ENCODE measurements around the gene SMARCC1. TPM values are rescaled to one million over a fixed set of nuclear protein-coding genes. Genes with fewer than 3 reads are reported as not detected.

Gene SMARCC1
- total RNA-seq, 1 experiment from 2014 or later = 130 TPM

DNA sequence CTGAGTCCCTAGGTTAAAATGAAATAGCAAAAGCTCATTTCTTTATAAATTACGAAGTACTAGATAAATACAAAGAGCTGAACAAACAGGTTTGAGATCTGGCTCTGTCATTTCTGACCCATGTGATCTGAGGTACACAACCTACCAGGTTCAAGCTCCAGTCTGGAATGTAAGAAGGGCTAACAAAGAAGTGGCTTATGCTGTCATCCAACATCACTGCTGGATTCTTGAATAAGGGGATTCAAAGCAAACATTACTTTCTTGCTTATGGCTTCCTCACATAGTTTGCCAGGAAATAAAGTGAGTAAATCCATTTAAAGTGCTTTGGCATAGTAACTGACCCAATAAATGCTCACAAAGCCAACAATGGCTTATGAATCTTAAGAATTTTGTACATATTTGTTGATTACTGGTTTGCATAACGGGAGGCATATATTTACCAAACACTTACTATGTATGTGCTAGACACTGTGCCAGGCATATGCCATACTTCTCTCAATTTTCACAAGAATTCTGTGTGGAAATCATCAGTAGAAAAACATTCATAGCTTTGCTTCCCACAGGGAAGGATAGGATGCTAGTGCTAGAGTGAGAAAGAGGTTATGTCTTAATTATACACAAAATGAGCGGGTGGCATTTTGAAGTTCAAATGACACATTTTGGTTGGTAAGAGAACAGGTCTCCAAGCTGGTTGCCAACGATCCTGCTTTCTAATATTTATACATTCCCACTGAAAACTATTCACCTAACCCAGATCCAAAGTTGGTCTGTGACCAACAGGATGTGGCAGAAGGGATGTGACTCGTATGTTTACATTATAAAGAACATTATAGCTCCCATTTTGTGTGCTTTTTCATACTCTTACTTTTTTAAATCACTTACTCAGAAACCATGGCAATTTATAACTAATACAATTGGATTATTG lies 164.3 kb downstream of the SMARCC1 start:
- Histone ChIP-seq H4K20me1 (ENCODE audit: insufficient read depth) (peaks cover under 1% of the 10 kb centered on the region; the same call in 1 of the 2 replicates), H3K4me2 (no peak overlapping the region), H3K9me2 (ENCODE audit: insufficient read depth) (no peaks in the 10 kb centered on the region), H3F3A (ENCODE audit: insufficient read depth, low read depth) (0 out of 2 replicates have a peak, but pooled peaks cover 3% of the 10 kb centered on the region), H3K9me3 (ENCODE audit: insufficient read depth, low read depth) (no peaks in the 10 kb centered on the region), H3K36me3 (ENCODE audit: low read depth) (peaks cover 11% of the 10 kb centered on the region; the same call in 1 of the 2 replicates), H2AFZ (no peak overlapping the region), H3K27ac (no peak overlapping the region), H3K4me3 (no peak overlapping the region), H3K79me2 (ENCODE audit: low read depth) (no peaks in the 10 kb centered on the region), H3K27me3 (ENCODE audit: insufficient read depth, low read depth) (no peaks in the 10 kb centered on the region), H3K4me1 (replicated peaks; ENCODE audit: insufficient read depth) (no peaks in the 10 kb centered on the region)
- intact Hi-C loops (cut with micrococcal nuclease; ENCODE audit: unreplicated experiment) = no loop called here
- POLR2A ChIA-PET (ENCODE audit: unreplicated experiment) = no interaction called here
- no TSS peak for BruUV-seq (replicated peaks)
- CTCF ChIA-PET = interaction anchor here (0.6 kb wide), 1 partner anchor 111 kb away, joined by 3 read pairs; no protein-coding TSS in a partner anchor
- TF ChIP-seq EZH2 (IDR thresholded peaks at IDR 0.05; ENCODE audit: low read depth) = no peak
- TF ChIP-seq, protein P1, sequence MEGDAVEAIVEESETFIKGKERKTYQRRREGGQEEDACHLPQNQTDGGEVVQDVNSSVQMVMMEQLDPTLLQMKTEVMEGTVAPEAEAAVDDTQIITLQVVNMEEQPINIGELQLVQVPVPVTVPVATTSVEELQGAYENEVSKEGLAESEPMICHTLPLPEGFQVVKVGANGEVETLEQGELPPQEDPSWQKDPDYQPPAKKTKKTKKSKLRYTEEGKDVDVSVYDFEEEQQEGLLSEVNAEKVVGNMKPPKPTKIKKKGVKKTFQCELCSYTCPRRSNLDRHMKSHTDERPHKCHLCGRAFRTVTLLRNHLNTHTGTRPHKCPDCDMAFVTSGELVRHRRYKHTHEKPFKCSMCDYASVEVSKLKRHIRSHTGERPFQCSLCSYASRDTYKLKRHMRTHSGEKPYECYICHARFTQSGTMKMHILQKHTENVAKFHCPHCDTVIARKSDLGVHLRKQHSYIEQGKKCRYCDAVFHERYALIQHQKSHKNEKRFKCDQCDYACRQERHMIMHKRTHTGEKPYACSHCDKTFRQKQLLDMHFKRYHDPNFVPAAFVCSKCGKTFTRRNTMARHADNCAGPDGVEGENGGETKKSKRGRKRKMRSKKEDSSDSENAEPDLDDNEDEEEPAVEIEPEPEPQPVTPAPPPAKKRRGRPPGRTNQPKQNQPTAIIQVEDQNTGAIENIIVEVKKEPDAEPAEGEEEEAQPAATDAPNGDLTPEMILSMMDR (conservative IDR thresholded peaks at IDR 0.05) = no peak
- no peak for DNase-seq

DNA sequence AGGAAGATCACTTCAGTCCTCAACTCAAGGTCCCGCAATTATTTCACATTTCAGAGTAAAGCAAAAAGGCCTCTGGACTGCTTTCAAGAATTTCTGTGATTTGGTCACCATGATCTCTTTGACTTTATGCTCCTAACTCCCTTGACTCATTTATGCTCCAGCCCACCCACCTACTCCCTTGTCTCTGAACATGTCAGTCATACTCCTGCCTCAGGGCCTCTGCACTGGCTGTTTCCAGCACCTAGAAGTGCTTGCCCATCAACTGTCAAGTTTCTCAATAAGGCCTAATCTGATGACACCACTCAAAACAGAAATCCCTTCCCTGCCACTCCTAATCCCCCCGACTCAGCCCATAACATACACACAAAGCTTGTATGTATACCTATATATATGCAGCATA lies 166.9 kb downstream of the SMARCC1 start:
- Histone ChIP-seq H2AFZ (no peak overlapping the region), H3K4me2 (no peak overlapping the region), H3K36me3 (ENCODE audit: low read depth) (peaks cover 20% of the 10 kb centered on the region; the same call in 1 of the 2 replicates), H3K4me1 (replicated peaks; ENCODE audit: insufficient read depth) (no peaks in the 10 kb centered on the region), H3K9me2 (ENCODE audit: insufficient read depth) (no peaks in the 10 kb centered on the region), H3K27me3 (ENCODE audit: insufficient read depth, low read depth) (no peaks in the 10 kb centered on the region), H3F3A (ENCODE audit: insufficient read depth, low read depth) (peaks cover 3% of the 10 kb centered on the region; the same call in 1 of the 2 replicates), H3K27ac (no peak overlapping the region), H3K79me2 (ENCODE audit: low read depth) (no peaks in the 10 kb centered on the region), H3K4me3 (no peak overlapping the region), H4K20me1 (ENCODE audit: insufficient read depth) (peaks cover 7% of the 10 kb centered on the region; the same call in 1 of the 2 replicates), H3K9me3 (ENCODE audit: insufficient read depth, low read depth) (no peaks in the 10 kb centered on the region)
- TF ChIP-seq, protein P1 (conservative IDR thresholded peaks at IDR 0.05) = no peak
- TF ChIP-seq EZH2 (IDR thresholded peaks at IDR 0.05; ENCODE audit: low read depth) = no peak
- no peak for DNase-seq
- CTCF ChIA-PET = no interaction called here
- intact Hi-C loops (cut with micrococcal nuclease; ENCODE audit: unreplicated experiment) = no loop called here
- POLR2A ChIA-PET (ENCODE audit: unreplicated experiment) = no interaction called here
- BruUV-seq (replicated peaks) = no TSS peak

DNA sequence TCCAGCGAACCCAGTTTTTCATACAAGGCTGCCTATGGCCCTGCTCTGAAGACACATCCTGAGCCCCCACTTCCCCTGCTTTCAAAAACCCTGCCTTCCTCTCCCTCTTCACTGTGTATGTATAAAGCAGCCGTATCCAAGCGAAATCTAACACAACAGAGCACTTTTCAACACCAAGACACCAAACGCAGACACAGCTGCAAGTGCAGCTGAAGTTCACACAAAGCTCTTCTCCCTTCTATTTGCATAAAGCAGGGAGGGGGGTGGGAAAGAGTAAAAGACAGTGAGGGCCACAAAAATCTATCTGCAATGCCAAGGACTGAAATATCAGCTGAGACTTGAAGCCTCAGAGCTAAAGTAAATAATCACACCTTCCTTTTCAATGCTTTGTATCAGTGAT lies 168.0 kb downstream of the SMARCC1 start:
- no peak for DNase-seq
- Histone ChIP-seq H3K4me3 (no peak overlapping the region), H3K27ac (no peak overlapping the region), H3F3A (ENCODE audit: insufficient read depth, low read depth) (no peaks in the 10 kb centered on the region; the same call in 1 of the 2 replicates), H3K9me3 (ENCODE audit: insufficient read depth, low read depth) (no peaks in the 10 kb centered on the region), H3K9me2 (ENCODE audit: insufficient read depth) (no peaks in the 10 kb centered on the region), H3K4me2 (no peak overlapping the region), H3K27me3 (ENCODE audit: insufficient read depth, low read depth) (no peaks in the 10 kb centered on the region), H4K20me1 (ENCODE audit: insufficient read depth) (peaks cover 7% of the 10 kb centered on the region; the same call in 1 of the 2 replicates), H2AFZ (no peak overlapping the region), H3K4me1 (replicated peaks; ENCODE audit: insufficient read depth) (no peaks in the 10 kb centered on the region), H3K36me3 (ENCODE audit: low read depth) (peaks cover 20% of the 10 kb centered on the region; the same call in 1 of the 2 replicates), H3K79me2 (ENCODE audit: low read depth) (no peaks in the 10 kb centered on the region)
- BruUV-seq (replicated peaks) = no TSS peak
- TF ChIP-seq, protein P1 (conservative IDR thresholded peaks at IDR 0.05) = no peak
- TF ChIP-seq EZH2 (IDR thresholded peaks at IDR 0.05; ENCODE audit: low read depth) = no peak
- ChIA-PET CTCF (no interaction called here), POLR2A (ENCODE audit: unreplicated experiment) (no interaction called here)
- intact Hi-C loops (cut with micrococcal nuclease; ENCODE audit: unreplicated experiment) = no loop called here

Data from PC-9 (cell line).